Activated naive CD8-positive, alpha-beta T cell (primary cell): ENCODE results near the gene GNB5.
"Not testable (repeated sequence)": the region's sequence is repeated elsewhere in the genome, so short reads cannot be mapped to it uniquely, and the experiment has no call there.

ENCODE experiments used
- H3K27ac Mint-ChIP-seq: one replicate; pipeline ENCODE4 v1.8.0; 2021; ENCODE audit warnings: mixed read lengths
- H3K27me3 Mint-ChIP-seq: one replicate; pipeline ENCODE4 v1.8.0; 2021; ENCODE audit warnings: mixed read lengths
- H3K36me3 Mint-ChIP-seq: one replicate; pipeline ENCODE4 v1.8.0; 2021; ENCODE audit warnings: mixed read lengths
- H3K4me1 Mint-ChIP-seq: one replicate; pipeline ENCODE4 v1.8.0; 2021; ENCODE audit warnings: low read depth, mixed read lengths
- H3K4me3 Mint-ChIP-seq: one replicate; pipeline ENCODE4 v1.8.0; 2021; ENCODE audit warnings: mild to moderate bottlenecking, mixed read lengths
- H3K9me3 Mint-ChIP-seq: one replicate; pipeline ENCODE4 v1.8.0; 2021; ENCODE audit warnings: low read depth, mixed read lengths

The GNB5 gene

GRCh38 chr15:52165494-52166131, 25.6 kb downstream of the GNB5 start:
- H3K4me3 Mint-ChIP-seq, H3K36me3 Mint-ChIP-seq, H3K27me3 Mint-ChIP-seq, H3K9me3 Mint-ChIP-seq: not testable (repeated sequence)
- peak overlapping the region; percentile 43 for H3K27ac Mint-ChIP-seq
- H3K4me1 Mint-ChIP-seq, result peaks cover 46% of the 10 kb centered on the region

- Mint-ChIP-seq H3K9me3 (no peaks in the 10 kb centered on the region), H3K27me3 (no peaks in the 10 kb centered on the region), H3K4me1 (peaks cover 38% of the 10 kb centered on the region), H3K36me3 (peaks cover 6% of the 10 kb centered on the region), H3K27ac (peak overlapping the region; percentile 43), H3K4me3 (no peak overlapping the region)
Measured at GRCh38 chr15:52164631-52165265, 26.4 kb downstream of the GNB5 start.

GRCh38 chr15:52163321-52164190, 27.6 kb downstream of the GNB5 start:
- no peaks in the 10 kb centered on the region for H3K9me3 Mint-ChIP-seq
- peaks cover 10% of the 10 kb centered on the region for H3K36me3 Mint-ChIP-seq
- peaks cover 32% of the 10 kb centered on the region for H3K4me1 Mint-ChIP-seq
- no peak overlapping the region for H3K4me3 Mint-ChIP-seq
- no peak overlapping the region for H3K27ac Mint-ChIP-seq
- H3K27me3 Mint-ChIP-seq, result no peaks in the 10 kb centered on the region

GRCh38 chr15:52162876-52163275, 28.3 kb downstream of the GNB5 start:
- H3K36me3 Mint-ChIP-seq, result peaks cover 9% of the 10 kb centered on the region

GRCh38 chr15:52162260-52162659, 28.9 kb downstream of the GNB5 start:
- Mint-ChIP-seq H3K9me3 (no peaks in the 10 kb centered on the region), H3K4me1 (peaks cover 29% of the 10 kb centered on the region), H3K27me3 (no peaks in the 10 kb centered on the region), H3K36me3 (peaks cover 9% of the 10 kb centered on the region), H3K27ac (no peak overlapping the region), H3K4me3 (no peak overlapping the region)

More at GRCh38 chr15:52162876-52163275, 28.3 kb downstream of the GNB5 start:
- Mint-ChIP-seq H3K4me1 (peaks cover 29% of the 10 kb centered on the region), H3K27ac (no peak overlapping the region), H3K9me3 (no peaks in the 10 kb centered on the region), H3K4me3 (no peak overlapping the region), H3K27me3 (no peaks in the 10 kb centered on the region)

GRCh38 chr15:52161406-52161966, 29.7 kb downstream of the GNB5 start:
- H3K4me3 Mint-ChIP-seq, result no peak overlapping the region
- peaks cover 9% of the 10 kb centered on the region for H3K36me3 Mint-ChIP-seq
- H3K27ac Mint-ChIP-seq, result no peak overlapping the region
- no peaks in the 10 kb centered on the region for H3K27me3 Mint-ChIP-seq
- no peaks in the 10 kb centered on the region for H3K9me3 Mint-ChIP-seq
- peaks cover 23% of the 10 kb centered on the region for H3K4me1 Mint-ChIP-seq

GRCh38 chr15:52159645-52160044, 31.5 kb downstream of the GNB5 start:
- H3K36me3 Mint-ChIP-seq, result peaks cover 9% of the 10 kb centered on the region
- no peaks in the 10 kb centered on the region for H3K9me3 Mint-ChIP-seq
- H3K27ac Mint-ChIP-seq, result no peak overlapping the region

GRCh38 chr15:52158084-52158765, 33.0 kb downstream of the GNB5 start:
- H3K4me1 Mint-ChIP-seq, result peaks cover 4% of the 10 kb centered on the region
- H3K4me3 Mint-ChIP-seq, result no peak overlapping the region
- H3K9me3 Mint-ChIP-seq, result no peaks in the 10 kb centered on the region
- peaks cover 9% of the 10 kb centered on the region for H3K36me3 Mint-ChIP-seq
- no peak overlapping the region for H3K27ac Mint-ChIP-seq
- no peaks in the 10 kb centered on the region for H3K27me3 Mint-ChIP-seq

More at GRCh38 chr15:52159645-52160044, 31.5 kb downstream of the GNB5 start:
- Mint-ChIP-seq H3K4me3 (no peak overlapping the region), H3K27me3 (no peaks in the 10 kb centered on the region), H3K4me1 (peaks cover 4% of the 10 kb centered on the region)

GRCh38 chr15:52155878-52156277, 35.3 kb downstream of the GNB5 start:
- Mint-ChIP-seq H3K4me1 (peaks cover 2% of the 10 kb centered on the region), H3K4me3 (no peak overlapping the region)

GRCh38 chr15:52154896-52155865, 36.0 kb downstream of the GNB5 start:
- Mint-ChIP-seq H3K4me3 (no peak overlapping the region), H3K27ac (no peak overlapping the region), H3K36me3 (peaks cover 4% of the 10 kb centered on the region), H3K9me3 (no peaks in the 10 kb centered on the region), H3K27me3 (no peaks in the 10 kb centered on the region), H3K4me1 (peaks cover 2% of the 10 kb centered on the region)

More at GRCh38 chr15:52155878-52156277, 35.3 kb downstream of the GNB5 start:
- Mint-ChIP-seq H3K27me3 (no peaks in the 10 kb centered on the region), H3K9me3 (no peaks in the 10 kb centered on the region), H3K27ac (no peak overlapping the region), H3K36me3 (peaks cover 6% of the 10 kb centered on the region)

- Mint-ChIP-seq H3K4me1 (peaks cover 2% of the 10 kb centered on the region), H3K27ac (no peak overlapping the region), H3K9me3 (no peaks in the 10 kb centered on the region), H3K27me3 (no peaks in the 10 kb centered on the region), H3K4me3 (no peak overlapping the region), H3K36me3 (peaks cover 2% of the 10 kb centered on the region)
Measured at GRCh38 chr15:52153900-52154895, 37.0 kb downstream of the GNB5 start.

GRCh38 chr15:52151353-52151752, 39.8 kb downstream of the GNB5 start:
- Mint-ChIP-seq H3K4me3 (no peak overlapping the region), H3K4me1 (peaks cover 2% of the 10 kb centered on the region), H3K27me3 (no peaks in the 10 kb centered on the region), H3K36me3 (peaks cover 8% of the 10 kb centered on the region), H3K27ac (no peak overlapping the region), H3K9me3 (no peaks in the 10 kb centered on the region)

- Mint-ChIP-seq H3K36me3 (peaks cover 9% of the 10 kb centered on the region), H3K9me3 (no peaks in the 10 kb centered on the region), H3K4me3 (no peak overlapping the region), H3K27me3 (no peaks in the 10 kb centered on the region), H3K4me1 (peaks cover 2% of the 10 kb centered on the region), H3K27ac (no peak overlapping the region)
Measured at GRCh38 chr15:52150871-52151270, 40.3 kb downstream of the GNB5 start.
